K562 (cell line): ENCODE measurements around the gene CTSW. TPM values are rescaled to one million over a fixed set of nuclear protein-coding genes. Genes with fewer than 3 reads are reported as not detected.

Source experiments
- ATF2 ChIP-seq: sonication (generic); formaldehyde crosslinking; IDR thresholded peaks from 2 replicates; pipeline ENCODE4 v1.8.1; 2022; ENCODE audit warnings: missing genetic modification reagents
- CLOCK ChIP-seq: fragments of 250-450 bp; sonication (Bioruptor Pico); IDR thresholded peaks from 2 replicates; pipeline ENCODE4 v1.4.0; 2020; ENCODE audit warnings: mild to moderate bottlenecking, moderate library complexity, borderline replicate concordance
- CSDE1 ChIP-seq, 2 experiments: fragments of 450-650 bp; IDR thresholded peaks; 2 replicates each; pipeline ENCODE4 v1.6.1; 2016; ENCODE audit warnings: mild to moderate bottlenecking in 1 of 2
- GATA2 ChIP-seq: sonication (generic); formaldehyde crosslinking; IDR thresholded peaks from 2 replicates; pipeline ENCODE4 v1.4.0; 2020; ENCODE audit warnings: mild to moderate bottlenecking, missing genetic modification reagents
- HDAC1 ChIP-seq, 2 experiments: fragments of 450-650 bp; IDR thresholded peaks; 2 replicates each; pipeline ENCODE4 v1.6.1; 2016 to 2017; ENCODE audit warnings: inconsistent platforms in 1 of 2, mild to moderate bottlenecking in 1 of 2, moderate library complexity in 1 of 2
- HSF4 ChIP-seq: fragments of 250-450 bp; sonication (Bioruptor Pico); IDR thresholded peaks from 2 replicates; pipeline ENCODE4 v2.1.2; 2022; ENCODE audit warnings: mild to moderate bottlenecking, moderate library complexity, borderline replicate concordance
- LCOR ChIP-seq: sonication (generic); formaldehyde crosslinking; IDR thresholded peaks from 2 replicates; pipeline ENCODE4 v1.8.0; 2022; ENCODE audit warnings: mild to moderate bottlenecking, missing genetic modification reagents
- MTA3 ChIP-seq: fragments of 450-650 bp; formaldehyde crosslinking; IDR thresholded peaks from 2 replicates; pipeline ENCODE4 v1.6.1; 2017; ENCODE audit warnings: mild to moderate bottlenecking, borderline replicate concordance
- MYC ChIP-seq, 2 experiments: fragments of 250-450 bp in 1 of 2; sonication (Bioruptor Pico) in 1 of 2; IDR thresholded peaks; 2 replicates each; pipeline versions ENCODE4 v1.5.1 to v1.6.1; 2012 to 2021; ENCODE audit warnings: low read depth in 2 of 2, borderline replicate concordance in 1 of 2, improper control_type of control experiment in 1 of 2, low read length in 1 of 2, mild to moderate bottlenecking in 1 of 2, moderate library complexity in 1 of 2
- NFIX ChIP-seq: fragments of 250-450 bp; sonication (Bioruptor Pico); IDR thresholded peaks from 2 replicates; pipeline ENCODE4 v1.4.0; 2020; ENCODE audit warnings: low read depth, mild to moderate bottlenecking, moderate library complexity
- POLR2A ChIP-seq: fragments of 450-650 bp; conservative IDR thresholded peaks from 2 replicates; pipeline ENCODE4 v1.6.1; 2016
- RCOR1 ChIP-seq, 2 experiments: IDR thresholded peaks; 2 replicates each; pipeline ENCODE4 v1.6.1; 2012; ENCODE audit warnings: low read depth in 2 of 2, low read length in 2 of 2, borderline replicate concordance in 1 of 2, improper control_type of control experiment in 1 of 2
- SMAD1 ChIP-seq: fragments of 150-350 bp; IDR thresholded peaks from 2 replicates; pipeline ENCODE4 v1.6.1; 2014; ENCODE audit warnings: low read length, low read depth; ENCODE audit not compliant: partially characterized antibody
- ZFP30 ChIP-seq: fragments of 250-450 bp; sonication (Bioruptor Pico); IDR thresholded peaks from 2 replicates; pipeline ENCODE4 v1.8.0; 2022; ENCODE audit warnings: moderate library complexity, mild to moderate bottlenecking, inconsistent platforms, borderline replicate concordance
- ZNF24 ChIP-seq: fragments of 450-650 bp; IDR thresholded peaks from 2 replicates; pipeline ENCODE4 v1.6.1; 2016
- ZNF431 ChIP-seq: sonication (generic); formaldehyde crosslinking; IDR thresholded peaks from 2 replicates; pipeline ENCODE4 v1.8.0; 2022; ENCODE audit warnings: mild to moderate bottlenecking, missing genetic modification reagents
- ZNF551 ChIP-seq: fragments of 250-450 bp; sonication (Bioruptor Pico); IDR thresholded peaks from 2 replicates; pipeline ENCODE4 v1.5.0; 2021; ENCODE audit warnings: mild to moderate bottlenecking, moderate library complexity
- polyA plus RNA-seq, 8 experiments: library from polyadenylated mRNA; depleted of rRNA in 4 of 8; stranded (reverse) in 5 of 8; unstranded in 3 of 8; fragments of >200 nt; fragmentation: Nextera tagmentation in 2 of 8; fragmentation: Illumina TruSeq in 1 of 8; extraction: Ambion mirVana in 2 of 8; extraction: Trizol in 1 of 8; gene quantifications; 2 replicates each; pipeline versions ENCODE4 v1.2.1 to v1.2.3, GENCODE V29; 2011 to 2014; ENCODE audit warnings: inconsistent platforms in 1 of 8, missing spikeins in 1 of 8
- total RNA-seq, 7 experiments: library from RNA; depleted of rRNA in 6 of 7; stranded (reverse); fragments of >200 nt in 6 of 7; fragmentation: Illumina TruSeq in 2 of 7; extraction: Trizol in 2 of 7; gene quantifications; 2 replicates each; pipeline versions ENCODE4 v1.2.1 to v1.2.3, GENCODE V29; 2011 to 2021; ENCODE audit warnings: low replicate concordance in 1 of 7
- TF ChIP-seq, protein P1 (sequence below): fragments of 450-650 bp; formaldehyde crosslinking; IDR thresholded peaks from 2 replicates; pipeline ENCODE4 v1.4.0; 2020; ENCODE audit warnings: mild to moderate bottlenecking, mixed read lengths
- TF ChIP-seq, protein P2 (sequence below): fragments of 250-450 bp; sonication (Bioruptor Pico); IDR thresholded peaks from 2 replicates; pipeline ENCODE4 v1.5.0; 2020; ENCODE audit warnings: mild to moderate bottlenecking, borderline replicate concordance

CTSW gene
- total and polyA plus RNA-seq, 9 of the 15 experiments (the other 6 are each of a cell fraction or from before 2014, with no cell fraction given), result 0.04 TPM; not detected in 8

DNA sequence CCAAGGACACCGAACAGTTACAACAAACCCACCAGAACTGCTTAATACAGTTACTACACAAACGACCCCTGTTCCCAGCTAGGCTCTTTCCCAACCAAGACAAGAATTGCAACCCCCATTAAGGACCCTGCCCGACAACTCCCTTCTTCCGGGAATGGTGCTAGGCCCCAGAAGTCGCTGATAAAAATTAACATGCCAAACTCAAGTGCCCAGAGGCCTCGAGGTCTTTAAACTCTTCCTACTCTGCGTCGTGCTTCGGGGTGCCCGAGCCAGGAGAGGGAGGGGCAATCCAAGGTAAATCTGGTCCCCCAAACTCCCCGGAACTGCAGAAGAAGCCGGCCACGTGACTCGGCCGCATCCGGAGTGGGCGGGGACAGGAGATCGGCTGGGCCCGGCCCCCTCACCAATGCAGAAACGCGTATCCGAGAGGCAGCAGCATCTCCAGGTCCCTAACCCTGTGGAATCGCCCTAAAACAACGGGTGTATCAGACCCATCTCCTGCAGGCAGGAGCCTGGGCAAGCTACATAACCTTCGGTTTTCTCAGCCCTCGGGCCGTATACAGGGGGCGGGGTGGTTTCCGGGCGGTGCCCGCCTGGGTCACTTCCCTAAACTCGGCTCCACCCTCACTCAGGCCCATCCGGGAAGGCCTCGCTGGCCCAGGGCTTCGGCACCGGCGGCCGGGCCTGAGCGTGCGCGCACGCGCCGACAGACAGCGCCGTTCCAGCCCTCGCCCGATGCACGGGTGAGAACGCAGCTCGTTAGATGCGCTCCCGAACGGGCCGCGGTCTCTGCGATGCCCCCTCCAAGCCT, 22.7 kb upstream of the CTSW start (continued):
- TF ChIP-seq MYC (IDR thresholded peaks at IDR 0.05; ENCODE audit: low read depth, low read length) (no peak; the same call in 1 of the 2 replicates), MYC (CRISPR knock-in tag; IDR thresholded peaks at IDR 0.05; ENCODE audit: borderline replicate concordance, low read depth) (0 out of 2 replicates have a peak, but pooled peaks have one; percentile 46), SMAD1 (peak; percentile 15), ATF2 (CRISPR knock-in tag) (no peak), ZNF551 (CRISPR knock-in tag) (no peak), POLR2A (peak; percentile 71), HSF4 (CRISPR knock-in tag) (no peak), CSDE1 (IDR thresholded peaks at IDR 0.05) (no peak), NFIX (no peak), GATA2 (CRISPR knock-in tag) (no peak), CLOCK (CRISPR knock-in tag) (no peak), HDAC1 (IDR thresholded peaks at IDR 0.05) (peak in 1 of 2 experiments; percentile 92; a peak in 2 of 4 replicates), LCOR (CRISPR knock-in tag) (peak; percentile 36; the same call in 1 of the 2 replicates), ZFP30 (no peak), ZNF24 (no peak), ZNF431 (peak; percentile 68; the same call in 1 of the 2 replicates), MTA3 (peak; percentile 19; the same call in 1 of the 2 replicates), RCOR1 (IDR thresholded peaks at IDR 0.05; ENCODE audit: borderline replicate concordance in 1 of 2, low read depth in 2 of 2, low read length in 2 of 2) (no peak)
- TF ChIP-seq, protein P1, sequence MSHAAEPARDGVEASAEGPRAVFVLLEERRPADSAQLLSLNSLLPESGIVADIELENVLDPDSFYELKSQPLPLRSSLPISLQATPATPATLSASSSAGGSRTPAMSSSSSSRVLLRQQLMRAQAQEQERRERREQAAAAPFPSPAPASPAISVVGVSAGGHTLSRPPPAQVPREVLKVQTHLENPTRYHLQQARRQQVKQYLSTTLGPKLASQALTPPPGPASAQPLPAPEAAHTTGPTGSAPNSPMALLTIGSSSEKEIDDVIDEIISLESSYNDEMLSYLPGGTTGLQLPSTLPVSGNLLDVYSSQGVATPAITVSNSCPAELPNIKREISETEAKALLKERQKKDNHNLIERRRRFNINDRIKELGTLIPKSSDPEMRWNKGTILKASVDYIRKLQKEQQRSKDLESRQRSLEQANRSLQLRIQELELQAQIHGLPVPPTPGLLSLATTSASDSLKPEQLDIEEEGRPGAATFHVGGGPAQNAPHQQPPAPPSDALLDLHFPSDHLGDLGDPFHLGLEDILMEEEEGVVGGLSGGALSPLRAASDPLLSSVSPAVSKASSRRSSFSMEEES, result peak; percentile 93
- TF ChIP-seq, protein P2, sequence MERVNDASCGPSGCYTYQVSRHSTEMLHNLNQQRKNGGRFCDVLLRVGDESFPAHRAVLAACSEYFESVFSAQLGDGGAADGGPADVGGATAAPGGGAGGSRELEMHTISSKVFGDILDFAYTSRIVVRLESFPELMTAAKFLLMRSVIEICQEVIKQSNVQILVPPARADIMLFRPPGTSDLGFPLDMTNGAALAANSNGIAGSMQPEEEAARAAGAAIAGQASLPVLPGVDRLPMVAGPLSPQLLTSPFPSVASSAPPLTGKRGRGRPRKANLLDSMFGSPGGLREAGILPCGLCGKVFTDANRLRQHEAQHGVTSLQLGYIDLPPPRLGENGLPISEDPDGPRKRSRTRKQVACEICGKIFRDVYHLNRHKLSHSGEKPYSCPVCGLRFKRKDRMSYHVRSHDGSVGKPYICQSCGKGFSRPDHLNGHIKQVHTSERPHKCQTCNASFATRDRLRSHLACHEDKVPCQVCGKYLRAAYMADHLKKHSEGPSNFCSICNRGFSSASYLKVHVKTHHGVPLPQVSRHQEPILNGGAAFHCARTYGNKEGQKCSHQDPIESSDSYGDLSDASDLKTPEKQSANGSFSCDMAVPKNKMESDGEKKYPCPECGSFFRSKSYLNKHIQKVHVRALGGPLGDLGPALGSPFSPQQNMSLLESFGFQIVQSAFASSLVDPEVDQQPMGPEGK (CRISPR knock-in tag), result no peak
